Transverse colon (tissue), 4 donors: ENCODE results near the gene LMAN2L. TPM values are rescaled to one million over a fixed set of nuclear protein-coding genes. Genes with fewer than 3 reads are reported as not detected.

Experiments
- DNase-seq: peaks from one replicate; pipeline ENCODE4 v3.0.0-alpha.2; 2019
- H3K27ac ChIP-seq, 4 donors: fragments of 200-600 bp; sonication (generic); 2 replicates each; pipeline ENCODE4 v1.5.1; 2016 to 2018; ENCODE audit warnings: inconsistent platforms in 4 of 4
- H3K27me3 ChIP-seq: fragments of 200-600 bp; sonication (generic); 2 replicates; pipeline ENCODE4 v1.5.1; 2017; ENCODE audit warnings: inconsistent platforms
- H3K36me3 ChIP-seq, 4 donors: fragments of 200-600 bp; sonication (generic); 2 replicates each; pipeline ENCODE4 v1.5.1; 2017 to 2019; ENCODE audit warnings: inconsistent platforms in 4 of 4
- H3K4me1 ChIP-seq, 4 donors: fragments of 200-600 bp; sonication (generic); 2 replicates each; pipeline ENCODE4 v1.5.1; 2017 to 2020; ENCODE audit warnings: inconsistent platforms in 4 of 4
- H3K4me3 ChIP-seq, 4 donors: fragments of 200-600 bp; sonication (generic); 1 replicate in 1 of 4; 2 replicates in 3 of 4; pipeline versions ENCODE4 v1.5.1 to v1.6.1; 2017 to 2019; ENCODE audit warnings: inconsistent platforms in 4 of 4
- H3K9me3 ChIP-seq, 2 donors: fragments of 200-600 bp; sonication (generic); 2 replicates each; pipeline ENCODE4 v1.5.1; 2017 to 2019; ENCODE audit warnings: inconsistent platforms in 2 of 2
- EP300 ChIP-seq: sonication (generic); formaldehyde crosslinking; IDR thresholded peaks from one replicate; pipeline ENCODE4 v1.6.1; 2017; ENCODE audit warnings: antibody characterized with exemption, low read depth
- POLR2A ChIP-seq: fragments of 450-650 bp; IDR thresholded peaks from one replicate; pipeline ENCODE4 v1.6.1; 2016; ENCODE audit warnings: antibody characterized with exemption, mild to moderate bottlenecking, moderate library complexity
- POLR2AphosphoS5 ChIP-seq, 3 donors: sonication (generic); formaldehyde crosslinking; IDR thresholded peaks; one replicate each; pipeline ENCODE4 v1.6.1; 2016; ENCODE audit warnings: antibody characterized with exemption in 3 of 3
- WGBS, 2 donors: methylation state at CpG; one replicate each; pipeline ENCODE4 v1.1.5; 2018; ENCODE audit warnings: low coverage in 1 of 2; 5-methylcytosine and 5-hydroxymethylcytosine counted together
- in situ Hi-C, 4 donors: fragments of 200-750 bp; cut with MboI; loops; one replicate each; pipeline versions ENCODE4 v1.15.0 to v1.15.1; 2017; ENCODE audit warnings: low sequenced_read_pairs in 3 of 4, low pct_ligation_motif_present in 1 of 4, low pct_unique_long_range_greater_than_20kb in 1 of 4
- intact Hi-C: fragments of 100-400 bp; cut with DNase I; formaldehyde crosslinking; loops from one replicate; pipeline ENCODE4 v1.15.1; 2023; ENCODE audit warnings: low total_unique reads
- total RNA-seq, 4 donors: library from RNA; depleted of rRNA; stranded (reverse); fragments of >200 nt; gene quantifications; one replicate each; pipeline ENCODE4 v1.1.0, GENCODE V29; 2016
- TF ChIP-seq, protein P1 (sequence below), 5 experiments: fragments of 200-600 bp in 3 of 5; fragments of 450-650 bp in 2 of 5; sonication (generic) in 3 of 5; IDR thresholded peaks; 1 replicate in 2 of 5; 2 replicates in 3 of 5; pipeline ENCODE4 v1.5.1; 2016 to 2017; ENCODE audit warnings: antibody characterized with exemption in 5 of 5, inconsistent platforms in 3 of 5, mild to moderate bottlenecking in 2 of 5, moderate library complexity in 1 of 5

The LMAN2L gene
- total RNA-seq, 4 donors from 2014 or later, result 16.7 to 27.3 (median 19.0) TPM

DNA sequence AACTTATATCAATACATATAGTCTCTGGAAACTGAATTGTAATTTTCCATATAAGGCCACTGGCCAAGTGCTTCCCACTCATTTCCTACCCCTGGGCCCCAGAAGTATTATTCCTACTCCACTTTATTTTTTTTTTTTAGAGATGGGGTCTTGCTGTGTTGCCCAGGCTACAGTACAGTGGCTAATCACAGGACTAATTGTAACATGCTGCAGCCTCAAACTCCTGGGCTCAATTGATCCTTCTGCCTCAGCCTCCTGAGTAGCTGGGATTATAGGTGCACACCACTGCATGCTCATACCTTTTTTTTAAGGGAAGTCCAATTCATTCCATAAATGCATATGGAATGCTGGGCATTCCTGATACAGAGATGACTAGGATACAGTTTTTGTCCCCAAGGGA, 14.5 kb upstream of the LMAN2L start:
- H3K9me3 ChIP-seq, result no peaks in the 10 kb centered on the region
- H3K27ac ChIP-seq, result no peak overlapping the region
- no peaks in the 10 kb centered on the region for H3K36me3 ChIP-seq
- H3K27me3 ChIP-seq, result no peaks in the 10 kb centered on the region
- no peak for DNase-seq
- TF ChIP-seq POLR2AphosphoS5 (IDR thresholded peaks at IDR 0.05) (no peak), POLR2A (no peak), EP300 (no peak)
- TF ChIP-seq, protein P1, sequence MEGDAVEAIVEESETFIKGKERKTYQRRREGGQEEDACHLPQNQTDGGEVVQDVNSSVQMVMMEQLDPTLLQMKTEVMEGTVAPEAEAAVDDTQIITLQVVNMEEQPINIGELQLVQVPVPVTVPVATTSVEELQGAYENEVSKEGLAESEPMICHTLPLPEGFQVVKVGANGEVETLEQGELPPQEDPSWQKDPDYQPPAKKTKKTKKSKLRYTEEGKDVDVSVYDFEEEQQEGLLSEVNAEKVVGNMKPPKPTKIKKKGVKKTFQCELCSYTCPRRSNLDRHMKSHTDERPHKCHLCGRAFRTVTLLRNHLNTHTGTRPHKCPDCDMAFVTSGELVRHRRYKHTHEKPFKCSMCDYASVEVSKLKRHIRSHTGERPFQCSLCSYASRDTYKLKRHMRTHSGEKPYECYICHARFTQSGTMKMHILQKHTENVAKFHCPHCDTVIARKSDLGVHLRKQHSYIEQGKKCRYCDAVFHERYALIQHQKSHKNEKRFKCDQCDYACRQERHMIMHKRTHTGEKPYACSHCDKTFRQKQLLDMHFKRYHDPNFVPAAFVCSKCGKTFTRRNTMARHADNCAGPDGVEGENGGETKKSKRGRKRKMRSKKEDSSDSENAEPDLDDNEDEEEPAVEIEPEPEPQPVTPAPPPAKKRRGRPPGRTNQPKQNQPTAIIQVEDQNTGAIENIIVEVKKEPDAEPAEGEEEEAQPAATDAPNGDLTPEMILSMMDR (IDR thresholded peaks at IDR 0.05), result no peak
- intact Hi-C loops (loop anchor here (10.0 kb wide), 1 partner anchor 210 kb away; no protein-coding TSS in a partner anchor), in situ Hi-C loops (no loop called here)
- no peak overlapping the region for H3K4me3 ChIP-seq
- peaks cover 0 to 9% (median 6%) of the 10 kb centered on the region in 4 donors for H3K4me1 ChIP-seq

DNA sequence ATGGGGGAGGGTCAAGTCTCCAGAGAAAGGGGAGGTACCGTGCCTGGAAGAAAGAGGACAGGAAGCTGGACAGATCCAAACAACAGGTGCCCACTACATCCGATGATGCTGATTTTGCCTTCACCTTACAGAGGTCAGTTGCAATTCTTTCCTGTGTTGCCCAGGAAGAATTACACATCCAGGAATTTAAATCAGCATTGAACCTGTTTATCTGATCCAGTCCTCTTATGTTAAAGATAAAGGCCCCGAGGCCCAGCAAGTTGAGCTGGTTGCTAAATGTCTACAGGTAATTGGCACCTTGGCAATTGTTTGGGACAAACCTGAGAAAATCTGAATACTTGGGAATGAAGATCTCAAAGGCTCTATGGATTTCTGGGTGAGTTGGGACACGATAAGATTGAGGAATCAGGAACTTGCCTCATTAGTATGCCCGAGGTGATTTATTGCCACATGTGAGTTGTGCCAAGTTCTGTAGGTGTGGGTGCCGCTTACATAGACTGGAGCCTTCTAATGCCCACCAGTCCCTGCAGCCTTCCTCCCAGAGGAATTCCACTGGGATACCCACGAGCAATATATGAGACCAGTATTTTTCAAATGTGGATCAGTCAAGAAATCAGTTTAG, 13.9 kb upstream of the LMAN2L start:
- DNase-seq, result no peak
- in situ Hi-C loops (no loop called here), intact Hi-C loops (loop anchor here (10.0 kb wide), 1 partner anchor 211 kb away; no protein-coding TSS in a partner anchor)
- no peaks in the 10 kb centered on the region for H3K36me3 ChIP-seq
- H3K27me3 ChIP-seq, result no peaks in the 10 kb centered on the region
- TF ChIP-seq EP300, result no peak
- no peak for TF ChIP-seq POLR2AphosphoS5 (IDR thresholded peaks at IDR 0.05)
- TF ChIP-seq POLR2A, result no peak
- H3K9me3 ChIP-seq, result no peaks in the 10 kb centered on the region
- H3K27ac ChIP-seq, result no peak overlapping the region
- no peak overlapping the region for H3K4me3 ChIP-seq
- peaks cover 0 to 4% (median 1%) of the 10 kb centered on the region in 4 donors for H3K4me1 ChIP-seq
- 40 to 53% methylated on average over 1 to 7 of the region's 7 CpGs for WGBS, 2 donors

DNA sequence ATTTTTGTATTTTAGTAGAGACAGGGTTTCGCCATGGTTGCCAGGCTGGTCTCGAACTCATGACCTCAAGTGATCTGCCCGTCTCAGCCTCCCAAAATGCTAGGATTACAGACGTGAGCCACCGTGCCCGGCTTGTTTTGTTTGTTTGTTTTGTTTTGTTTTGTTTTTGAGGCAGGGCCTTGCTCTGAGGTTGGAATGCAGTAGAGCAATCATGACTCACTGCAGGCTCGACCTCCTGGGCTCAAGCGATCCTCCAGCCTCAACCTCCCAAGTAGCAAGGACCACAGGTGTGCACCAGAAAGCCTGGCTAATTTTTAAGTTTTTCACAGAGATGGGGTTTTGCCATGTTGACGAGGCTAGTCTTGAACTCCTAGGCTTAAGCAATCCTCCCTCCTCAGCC, 11.9 kb upstream of the LMAN2L start:
- Histone ChIP-seq H3K27me3 (no peaks in the 10 kb centered on the region), H3K4me1 (no peaks in the 10 kb centered on the region), H3K36me3 (no peaks in the 10 kb centered on the region), H3K4me3 (no peak overlapping the region), H3K9me3 (no peaks in the 10 kb centered on the region), H3K27ac (no peak overlapping the region)
- TF ChIP-seq EP300, result no peak
- TF ChIP-seq, protein P1 (IDR thresholded peaks at IDR 0.05), result no peak
- TF ChIP-seq POLR2A, result no peak
- no peak for TF ChIP-seq POLR2AphosphoS5 (IDR thresholded peaks at IDR 0.05)
- in situ Hi-C loops, result no loop called here
- DNase-seq, result no peak
- 85 to 90% methylated on average over 6 to 9 of the region's 9 CpGs for WGBS, 2 donors
- intact Hi-C loops, result loop anchor here (10.0 kb wide), 1 partner anchor 213 kb away; no protein-coding TSS in a partner anchor

DNA sequence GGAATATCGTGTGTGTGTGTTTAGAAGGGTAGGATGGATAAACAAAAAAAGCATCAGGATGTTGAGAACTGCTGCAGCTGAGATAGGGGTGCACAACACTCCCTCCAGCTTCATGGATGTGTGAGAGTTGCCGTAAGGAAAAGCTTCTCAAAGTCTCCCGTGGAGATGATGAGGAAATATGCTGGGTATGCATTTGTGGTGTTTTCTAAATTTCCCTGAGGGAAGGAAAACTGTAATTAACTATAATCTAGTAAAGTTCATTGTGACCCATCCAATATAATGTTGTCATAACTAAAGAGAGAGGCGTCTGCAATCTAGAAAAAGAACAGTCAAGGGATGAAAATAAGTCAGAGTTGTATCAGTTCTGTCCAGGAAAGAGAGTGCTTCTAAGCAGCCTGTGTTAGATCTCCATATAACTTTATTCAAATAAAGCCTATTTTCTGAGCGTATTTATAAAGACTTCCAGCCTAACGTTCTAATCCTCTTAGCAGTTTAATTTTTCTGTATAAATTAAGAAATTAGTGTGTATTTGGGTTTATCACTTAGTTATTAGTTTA, 7.3 kb upstream of the LMAN2L start:
- no peaks in the 10 kb centered on the region for H3K4me1 ChIP-seq
- H3K27me3 ChIP-seq, result no peaks in the 10 kb centered on the region
- no peak overlapping the region for H3K4me3 ChIP-seq
- no peaks in the 10 kb centered on the region for H3K36me3 ChIP-seq
- intact Hi-C loops, result no loop called here
- H3K27ac ChIP-seq, result no peak overlapping the region
- no peak for DNase-seq
- H3K9me3 ChIP-seq, result no peaks in the 10 kb centered on the region
- TF ChIP-seq POLR2A, result no peak
- TF ChIP-seq, protein P1 (IDR thresholded peaks at IDR 0.05), result no peak
- TF ChIP-seq EP300, result no peak
- TF ChIP-seq POLR2AphosphoS5 (IDR thresholded peaks at IDR 0.05), result no peak
- in situ Hi-C loops, result no loop called here
- WGBS, 2 donors, result 57 to 61% methylated on average over 6 of the region's 6 CpGs
